SJSA1 (cell line): ENCODE results near the gene ANKRD34C. TPM values are rescaled to one million over a fixed set of nuclear protein-coding genes. Genes with fewer than 3 reads are reported as not detected.

Source experiments
- DNase-seq, 2 experiments: peaks; one replicate each; pipeline ENCODE4 v3.0.0-alpha.2; 2015 to 2020; ENCODE audit warnings: low spot score in 2 of 2, low read depth in 1 of 2
- H3K27ac ChIP-seq: fragments of 250-450 bp; sonication (Bioruptor Pico); 2 replicates; pipeline ENCODE4 v1.5.1; 2020; ENCODE audit warnings: mild to moderate bottlenecking, moderate library complexity
- H3K27me3 ChIP-seq: fragments of 250-450 bp; sonication (Bioruptor Pico); replicated peaks from 2 replicates; pipeline ENCODE4 v1.5.1; 2020; ENCODE audit warnings: mild to moderate bottlenecking, moderate library complexity
- H3K36me3 ChIP-seq: fragments of 250-450 bp; sonication (Bioruptor Pico); 2 replicates; pipeline ENCODE4 v1.5.1; 2020; ENCODE audit warnings: mild to moderate bottlenecking
- H3K4me1 ChIP-seq: fragments of 250-450 bp; sonication (Bioruptor Pico); replicated peaks from 2 replicates; pipeline ENCODE4 v1.6.1; 2021; ENCODE audit warnings: mild to moderate bottlenecking
- H3K4me3 ChIP-seq: fragments of 250-450 bp; sonication (Bioruptor Pico); 2 replicates; pipeline ENCODE4 v1.5.1; 2020; ENCODE audit warnings: mild to moderate bottlenecking
- H3K9me3 ChIP-seq: fragments of 250-450 bp; sonication (Bioruptor Pico); replicated peaks from 2 replicates; pipeline ENCODE4 v1.5.1; 2020; ENCODE audit warnings: mild to moderate bottlenecking
- total RNA-seq: library from RNA; depleted of rRNA; stranded (reverse); fragments of >200 nt; shearing (Covaris generic); gene quantifications from 2 replicates; pipeline ENCODE4 v1.2.3, GENCODE V29; 2014

ANKRD34C gene
- total RNA-seq, 1 experiment from 2014 or later, result not detected

DNA sequence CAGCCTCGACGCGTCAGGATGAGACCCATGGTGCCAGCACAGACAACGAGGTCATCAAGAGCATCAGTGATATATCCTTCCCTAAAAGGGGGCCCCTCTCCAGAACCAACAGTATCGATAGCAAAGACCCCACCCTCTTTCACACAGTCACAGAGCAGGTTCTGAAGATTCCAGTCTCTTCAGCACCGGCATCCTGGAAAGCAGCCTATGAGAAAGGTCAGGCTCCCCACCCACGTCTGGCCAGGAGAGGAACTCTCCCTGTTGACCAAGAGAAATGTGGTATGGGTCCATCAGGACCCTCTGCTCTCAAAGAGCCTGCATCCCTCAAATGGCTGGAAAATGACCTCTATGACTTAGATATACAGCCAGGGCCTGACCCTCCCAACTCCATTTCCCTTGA lies 11.6 kb downstream of the ANKRD34C start:
- 0 out of 2 replicates have a peak, but pooled peaks cover 3% of the 10 kb centered on the region for H3K4me1 ChIP-seq
- no peak for DNase-seq

DNA sequence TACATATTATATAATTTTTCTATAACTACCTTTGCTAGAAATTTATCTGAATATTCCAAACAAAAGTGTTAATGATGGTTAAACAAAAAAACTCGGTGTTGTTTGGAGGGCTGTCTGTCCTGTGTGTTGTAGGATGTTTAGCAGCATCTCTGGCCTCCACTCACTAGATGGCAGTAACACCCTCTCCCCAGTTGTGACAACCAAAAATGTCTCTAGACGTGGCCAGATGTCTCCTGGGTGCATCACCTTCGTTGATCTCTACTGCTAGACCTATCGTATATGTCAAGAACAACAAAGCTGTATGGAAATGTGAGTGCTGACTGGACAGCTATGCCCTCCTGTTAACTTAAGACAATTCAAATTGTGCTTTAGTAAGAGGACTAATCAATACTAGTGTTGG lies 14.1 kb downstream of the ANKRD34C start:
- Histone ChIP-seq H3K27me3 (peaks cover 33% of the 10 kb centered on the region), H3K9me3 (no peaks in the 10 kb centered on the region), H3K27ac (no peak overlapping the region), H3K4me3 (no peak overlapping the region), H3K36me3 (no peaks in the 10 kb centered on the region), H3K4me1 (no peaks in the 10 kb centered on the region)
- no peak for DNase-seq

More for the DNA sequence above, 11.6 kb downstream of the ANKRD34C start:
- Histone ChIP-seq H3K9me3 (no peaks in the 10 kb centered on the region), H3K36me3 (no peaks in the 10 kb centered on the region), H3K27ac (no peak overlapping the region), H3K4me3 (no peak overlapping the region), H3K27me3 (peaks cover 15% of the 10 kb centered on the region)

DNA sequence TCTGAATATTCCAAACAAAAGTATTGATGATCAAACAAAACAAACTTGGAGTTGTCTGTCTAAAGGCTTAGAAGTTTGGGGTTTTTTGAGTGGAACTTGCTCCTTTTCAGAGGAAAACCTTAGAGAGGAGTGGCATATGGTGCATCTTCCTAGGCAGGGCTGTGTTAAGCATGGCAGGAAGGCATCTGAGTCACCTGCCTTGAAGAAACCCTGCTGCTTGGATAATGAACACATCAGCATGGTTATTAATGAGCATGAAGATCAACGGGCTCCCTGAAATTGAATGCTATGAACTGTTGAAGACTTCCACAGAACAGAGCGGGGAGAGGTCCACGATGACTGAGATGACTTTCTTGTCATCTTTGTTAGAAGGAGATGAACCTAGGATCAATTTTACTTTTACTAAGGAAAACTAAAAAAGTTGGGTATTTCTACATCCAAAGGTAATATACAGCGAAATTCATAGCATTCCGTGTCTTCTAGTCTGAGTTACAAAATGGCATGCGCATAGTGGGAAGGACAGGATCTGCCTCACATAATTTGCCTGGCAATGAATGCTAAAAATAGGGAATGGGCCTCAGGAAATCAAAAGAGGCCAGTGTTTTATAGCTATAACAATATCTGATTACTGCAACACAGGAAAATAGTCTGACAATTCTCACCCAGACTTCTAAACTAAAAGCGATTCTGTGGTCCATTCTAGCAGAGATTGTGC lies 16.8 kb downstream of the ANKRD34C start:
- Histone ChIP-seq H3K4me1 (no peaks in the 10 kb centered on the region), H3K27ac (no peak overlapping the region), H3K27me3 (peaks cover 46% of the 10 kb centered on the region; the same call in 1 of the 2 replicates), H3K9me3 (no peaks in the 10 kb centered on the region), H3K4me3 (no peak overlapping the region), H3K36me3 (no peaks in the 10 kb centered on the region)
- DNase-seq, result no peak

DNA sequence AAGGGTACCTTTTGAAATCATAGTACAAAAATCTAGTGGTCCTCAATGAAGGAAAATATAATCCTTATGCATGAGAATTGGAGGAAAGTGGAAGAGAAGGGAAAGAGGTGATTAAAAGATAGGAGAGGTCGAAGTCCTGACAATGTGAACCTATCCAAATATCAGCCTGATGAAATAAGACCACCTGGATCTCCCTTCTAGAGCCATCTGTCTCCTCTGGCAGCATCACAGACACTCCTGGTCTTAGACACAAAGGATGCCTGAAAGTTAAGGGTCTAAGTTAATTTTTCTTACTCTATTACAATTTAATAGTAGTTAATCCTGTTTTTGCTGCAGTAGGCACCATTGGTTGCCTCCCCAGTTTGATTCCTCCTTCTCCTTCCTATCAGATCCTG lies 17.3 kb downstream of the ANKRD34C start:
- H3K9me3 ChIP-seq, result no peaks in the 10 kb centered on the region
- no peaks in the 10 kb centered on the region for H3K4me1 ChIP-seq
- no peaks in the 10 kb centered on the region for H3K36me3 ChIP-seq
- peaks cover 52% of the 10 kb centered on the region for H3K27me3 ChIP-seq
- H3K4me3 ChIP-seq, result no peak overlapping the region
- no peak overlapping the region for H3K27ac ChIP-seq
- DNase-seq, result no peak

DNA sequence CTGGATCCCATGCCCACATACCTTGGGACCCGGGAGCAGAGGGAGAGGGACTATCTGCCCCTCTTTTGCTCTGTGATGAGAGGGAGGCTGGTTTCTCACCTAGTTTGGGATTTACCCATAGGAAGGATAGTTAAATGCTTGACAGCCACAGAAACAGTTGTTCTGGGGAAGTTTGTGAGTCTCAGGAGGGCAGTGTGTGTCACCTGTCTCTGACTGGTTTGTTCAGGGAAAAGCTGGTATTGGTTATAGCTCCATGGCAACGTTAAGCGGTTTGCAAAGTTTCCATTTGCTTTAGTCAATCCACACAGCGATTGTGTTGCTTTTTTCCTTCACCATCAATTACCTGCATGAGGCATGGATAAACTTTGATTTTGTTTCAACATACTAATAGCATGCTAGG lies 24.7 kb downstream of the ANKRD34C start:
- DNase-seq, result no peak
- peaks cover 66% of the 10 kb centered on the region for H3K27me3 ChIP-seq

DNA sequence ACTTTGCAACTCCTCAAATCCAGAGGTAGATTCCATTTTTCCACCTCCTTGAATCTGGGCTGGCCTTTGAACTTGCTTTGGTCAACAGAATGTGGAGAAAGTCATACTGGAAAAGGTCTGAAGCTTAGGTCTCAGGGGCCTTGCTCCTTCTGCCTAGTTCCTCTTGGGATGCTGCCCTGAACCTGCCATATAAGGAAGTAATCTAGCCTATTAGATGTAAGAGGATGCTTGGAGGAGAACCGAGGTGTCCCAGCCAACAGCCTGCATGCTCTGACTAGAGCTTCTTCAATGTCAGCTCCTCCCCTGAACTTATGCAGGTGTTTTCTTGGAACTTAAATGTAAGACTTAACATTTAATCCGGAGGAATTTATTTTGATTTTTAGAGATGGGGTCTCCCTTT lies 26.4 kb downstream of the ANKRD34C start:
- peaks cover 16% of the 10 kb centered on the region for H3K4me1 ChIP-seq
- H3K36me3 ChIP-seq, result peaks cover 16% of the 10 kb centered on the region
- no peak overlapping the region for H3K4me3 ChIP-seq
- peaks cover 3% of the 10 kb centered on the region; the same call in 1 of the 2 replicates for H3K9me3 ChIP-seq
- no peak for DNase-seq
- H3K27me3 ChIP-seq, result peaks cover 57% of the 10 kb centered on the region
- H3K27ac ChIP-seq, result no peak overlapping the region

More for the DNA sequence above, 24.7 kb downstream of the ANKRD34C start:
- peaks cover 5% of the 10 kb centered on the region for H3K36me3 ChIP-seq
- H3K27ac ChIP-seq, result no peak overlapping the region
- peaks cover 15% of the 10 kb centered on the region for H3K4me1 ChIP-seq
- H3K9me3 ChIP-seq, result peaks cover 3% of the 10 kb centered on the region; the same call in 1 of the 2 replicates
- H3K4me3 ChIP-seq, result no peak overlapping the region

DNA sequence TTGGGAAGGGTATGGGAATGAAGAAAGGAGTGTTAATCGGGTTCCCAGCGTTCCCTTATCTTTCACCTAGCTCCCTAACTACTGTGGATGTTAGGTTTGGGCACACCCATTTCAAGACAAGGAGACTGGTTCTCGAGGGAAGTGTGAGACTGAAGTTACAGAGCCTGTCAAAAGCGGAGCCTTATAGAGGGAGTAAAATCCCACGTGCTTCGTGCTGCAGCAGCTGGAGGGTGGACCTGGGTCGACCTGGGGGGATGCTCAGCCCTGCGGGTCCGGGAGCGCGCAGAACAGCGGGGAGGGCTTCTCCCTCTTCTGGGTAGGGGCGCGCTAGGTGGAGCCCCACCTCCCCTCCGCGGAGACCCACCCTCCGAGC lies 28.1 kb downstream of the ANKRD34C start:
- no peak for DNase-seq
- peaks cover 16% of the 10 kb centered on the region for H3K4me1 ChIP-seq
- peak overlapping the region; percentile 92 for H3K4me3 ChIP-seq
- peaks cover 40% of the 10 kb centered on the region for H3K27me3 ChIP-seq
- H3K9me3 ChIP-seq, result peaks cover 3% of the 10 kb centered on the region; the same call in 1 of the 2 replicates
- no peak overlapping the region for H3K27ac ChIP-seq
- peaks cover 31% of the 10 kb centered on the region for H3K36me3 ChIP-seq

DNA sequence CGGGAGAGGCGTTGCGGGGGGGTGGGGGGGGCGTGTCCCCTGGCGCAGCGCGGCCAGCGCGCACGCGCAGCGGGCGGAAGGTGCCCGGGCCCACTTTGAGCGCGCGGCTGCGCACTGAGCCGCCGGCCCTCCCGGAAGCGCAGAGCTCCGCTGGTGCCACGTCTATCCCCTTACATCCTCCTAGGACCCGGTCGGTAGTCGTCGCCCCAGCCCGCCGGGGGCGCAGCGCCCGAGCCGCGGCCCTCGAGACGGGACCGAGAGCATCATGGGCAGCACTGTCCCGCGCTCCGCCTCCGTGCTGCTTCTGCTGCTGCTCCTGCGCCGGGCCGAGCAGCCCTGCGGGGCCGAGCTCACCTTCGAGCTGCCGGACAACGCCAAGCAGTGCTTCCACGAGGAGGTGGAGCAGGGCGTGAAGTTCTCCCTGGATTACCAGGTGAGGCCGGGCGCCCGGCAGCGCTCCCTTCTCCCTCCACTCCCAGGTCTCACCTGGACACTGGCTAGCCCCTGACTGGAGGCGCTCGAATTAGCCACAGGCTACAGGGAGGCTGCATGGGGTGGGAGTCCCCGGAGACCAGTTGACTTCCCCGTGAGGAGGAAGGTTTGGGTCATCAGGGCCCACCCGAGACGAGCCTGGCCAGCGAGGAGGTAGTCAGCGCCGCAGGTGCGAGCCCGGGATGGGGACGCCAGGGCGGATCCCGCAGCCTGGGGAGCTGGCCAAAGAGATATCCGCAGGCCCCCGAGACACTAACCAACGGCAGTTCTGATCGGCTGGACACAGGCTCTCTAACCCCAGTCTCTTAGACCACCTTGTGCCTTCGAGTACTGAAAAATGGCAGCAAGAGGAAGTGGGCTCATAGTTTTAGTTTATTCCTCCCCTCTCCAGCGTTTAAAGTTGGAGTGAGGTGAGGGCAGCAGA lies 28.7 kb downstream of the ANKRD34C start, which contains the start of gene TMED3:
Gene TMED3, plus strand, starts transcription at position 128 of the 916 bp plus-strand sequence. Its CDS starts 138 bp downstream, at position 266.
- Histone ChIP-seq H3K36me3 (peaks cover 38% of the 10 kb centered on the region), H3K9me3 (peaks cover 3% of the 10 kb centered on the region; the same call in 1 of the 2 replicates), H3K4me3 (peak within 1 kb of the TSS; percentile 92), H3K4me1 (peaks cover 16% of the 10 kb centered on the region), H3K27me3 (peaks cover 33% of the 10 kb centered on the region), H3K27ac (peak within 1 kb of the TSS; percentile 25; the same call in 1 of the 2 replicates)
- DNase-seq, result peak; percentile 69 to 88

DNA sequence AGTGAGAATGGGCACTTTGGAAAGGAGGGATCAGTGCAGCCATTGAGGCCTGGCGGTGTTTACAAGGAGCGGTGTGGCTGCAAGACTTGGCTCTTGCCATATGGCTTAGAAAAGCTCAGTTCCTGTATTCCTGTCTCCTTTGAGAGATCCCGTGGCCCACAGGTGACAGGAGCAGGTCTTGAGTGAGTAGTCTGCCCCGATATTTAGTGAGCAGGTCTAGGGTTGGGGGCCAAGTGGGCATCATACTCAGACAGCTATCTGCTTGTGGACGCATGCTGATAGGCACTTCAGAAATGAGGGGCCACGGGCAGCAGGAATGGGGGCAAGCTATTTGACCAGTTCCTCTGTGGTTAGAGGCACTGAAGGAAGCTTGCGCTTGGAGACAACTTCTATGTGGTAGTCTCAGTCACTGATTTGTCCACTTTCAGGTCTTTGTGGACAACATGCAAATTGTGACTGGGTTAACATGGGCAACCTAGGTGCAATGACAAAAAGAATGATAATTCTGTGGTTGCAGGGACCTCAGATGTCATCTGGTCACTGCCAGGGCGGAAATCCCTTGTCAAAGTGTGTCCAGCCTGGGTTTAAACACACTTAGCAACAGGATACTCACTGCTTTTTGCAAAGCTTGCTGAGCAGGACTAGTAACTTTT lies 29.5 kb downstream of the ANKRD34C start:
- H3K4me1 ChIP-seq, result peaks cover 16% of the 10 kb centered on the region
- H3K27me3 ChIP-seq, result peaks cover 33% of the 10 kb centered on the region
- DNase-seq, result no peak
- peak overlapping the region; percentile 92 for H3K4me3 ChIP-seq
- H3K36me3 ChIP-seq, result peaks cover 44% of the 10 kb centered on the region
- H3K27ac ChIP-seq, result no peak overlapping the region
- H3K9me3 ChIP-seq, result peaks cover 3% of the 10 kb centered on the region; the same call in 1 of the 2 replicates

DNA sequence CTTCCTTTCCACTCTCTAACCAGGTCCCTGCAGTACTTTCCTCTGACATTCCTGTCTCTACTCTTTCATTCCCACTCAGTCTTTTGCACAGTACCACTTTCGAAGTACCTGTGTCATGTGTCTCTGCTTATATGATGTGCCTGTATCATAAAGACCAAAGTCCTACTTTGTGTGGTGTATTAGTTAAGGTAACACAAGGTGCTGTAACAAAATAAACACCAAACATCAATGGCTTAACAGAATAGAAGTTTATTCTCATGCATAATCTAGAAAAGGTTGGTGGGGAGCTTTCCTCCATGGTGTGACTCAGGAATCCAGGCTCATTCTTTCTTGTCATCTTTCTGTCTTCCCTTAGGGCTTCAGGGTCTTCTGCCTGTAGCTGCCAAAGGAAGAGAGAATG lies 31.7 kb downstream of the ANKRD34C start:
- H3K36me3 ChIP-seq, result peaks cover 64% of the 10 kb centered on the region
- DNase-seq, result no peak
- peaks cover 16% of the 10 kb centered on the region for H3K4me1 ChIP-seq

DNA sequence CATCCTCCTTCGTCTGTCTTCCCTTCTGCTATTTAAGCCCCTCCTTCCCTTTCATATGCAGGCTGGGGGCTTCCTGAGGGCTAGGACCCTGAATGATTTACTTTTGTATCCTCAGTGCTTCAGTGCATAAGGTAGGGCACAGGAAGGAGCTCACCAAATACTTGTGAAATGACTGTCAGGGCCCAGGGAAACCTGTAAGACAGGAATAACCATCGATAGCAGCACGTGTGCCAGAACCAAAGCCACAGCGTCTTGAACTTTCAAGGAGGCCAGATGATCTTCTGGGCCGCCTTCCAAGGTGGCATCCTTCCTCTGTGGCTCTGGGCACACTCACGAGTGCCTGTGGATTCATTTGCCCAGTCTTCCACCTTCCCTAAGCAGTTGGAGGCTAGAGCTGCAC lies 32.3 kb downstream of the ANKRD34C start:
- Histone ChIP-seq H3K36me3 (peaks cover 66% of the 10 kb centered on the region), H3K4me3 (no peak overlapping the region), H3K9me3 (peaks cover 3% of the 10 kb centered on the region; the same call in 1 of the 2 replicates), H3K27ac (no peak overlapping the region), H3K27me3 (peaks cover 9% of the 10 kb centered on the region; the same call in 1 of the 2 replicates), H3K4me1 (peaks cover 16% of the 10 kb centered on the region)
- no peak for DNase-seq

More for the DNA sequence above, 31.7 kb downstream of the ANKRD34C start:
- Histone ChIP-seq H3K27ac (no peak overlapping the region), H3K9me3 (peaks cover 3% of the 10 kb centered on the region; the same call in 1 of the 2 replicates), H3K27me3 (peaks cover 12% of the 10 kb centered on the region; the same call in 1 of the 2 replicates), H3K4me3 (no peak overlapping the region)

DNA sequence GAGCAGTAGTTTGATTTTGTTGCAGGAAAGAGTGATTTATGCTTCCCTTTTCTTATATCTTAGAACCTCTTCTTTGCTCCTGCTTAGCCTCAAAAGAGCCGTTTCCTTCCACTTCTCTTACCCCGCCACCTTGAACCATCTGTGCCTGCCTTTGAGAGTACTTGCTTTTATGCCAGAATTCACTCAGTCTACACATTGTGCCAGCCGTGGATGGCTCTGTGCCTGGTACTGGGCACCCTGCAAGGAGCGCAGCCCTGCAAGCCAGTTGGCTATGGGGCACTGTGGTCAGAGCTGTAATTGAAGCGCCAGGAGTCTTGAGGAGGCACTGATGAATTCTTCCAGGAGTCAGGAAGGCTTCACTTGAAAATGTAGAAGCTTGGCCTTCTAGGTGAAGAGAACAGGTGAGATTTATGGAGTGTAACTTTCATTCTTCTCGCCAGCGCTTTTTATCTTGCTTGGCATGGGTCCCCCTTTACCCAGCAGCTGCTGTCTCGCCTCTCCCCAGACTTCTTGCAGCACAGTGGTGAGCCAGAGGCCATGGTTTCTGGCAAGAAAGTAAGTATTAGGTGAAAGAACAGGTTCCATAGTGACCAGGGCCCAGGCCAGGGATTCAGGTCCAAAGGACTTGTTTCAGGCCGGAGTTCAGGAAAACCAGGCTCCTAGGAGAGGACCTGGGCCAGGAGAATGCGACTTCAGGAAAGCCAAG lies 33.3 kb downstream of the ANKRD34C start:
- peaks cover 13% of the 10 kb centered on the region for H3K4me1 ChIP-seq
- H3K36me3 ChIP-seq, result peaks cover 69% of the 10 kb centered on the region
- H3K27me3 ChIP-seq, result no peaks in the 10 kb centered on the region
- no peak for DNase-seq
- no peak overlapping the region for H3K4me3 ChIP-seq
- no peak overlapping the region for H3K27ac ChIP-seq
- peaks cover 3% of the 10 kb centered on the region; the same call in 1 of the 2 replicates for H3K9me3 ChIP-seq

DNA sequence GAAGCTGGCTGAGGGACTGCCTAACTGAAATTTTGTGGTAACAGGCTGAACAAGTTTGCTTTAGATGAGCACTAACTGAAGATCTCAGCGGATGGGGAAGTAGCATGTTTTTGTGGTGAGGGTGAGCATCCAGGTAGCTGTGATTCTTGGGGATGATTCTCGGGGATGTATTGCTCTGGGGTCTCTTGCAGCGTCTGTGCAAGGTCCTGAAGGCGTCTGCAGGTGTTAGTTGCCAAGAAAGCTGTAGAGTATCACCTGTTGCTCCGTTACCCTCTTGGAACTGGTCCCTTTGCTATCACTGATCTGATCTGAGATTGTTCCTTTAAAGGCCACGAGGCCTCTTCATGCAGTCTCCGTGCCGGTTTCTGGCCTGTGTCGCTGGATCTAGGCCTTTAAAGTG lies 34.3 kb downstream of the ANKRD34C start:
- Histone ChIP-seq H3K4me1 (peaks cover 5% of the 10 kb centered on the region), H3K27ac (no peak overlapping the region), H3K9me3 (no peaks in the 10 kb centered on the region), H3K27me3 (no peaks in the 10 kb centered on the region), H3K36me3 (peaks cover 72% of the 10 kb centered on the region), H3K4me3 (no peak overlapping the region)
- DNase-seq, result no peak
